ENCODE measurements around the gene ALDH1B1.
"Not testable (repeated sequence)": the region's sequence is repeated elsewhere in the genome, so short reads cannot be mapped to it uniquely, and the experiment has no call there.

The ALDH1B1 gene

GRCh38 chr9:38387066-38387465 is 5.4 kb upstream of the ALDH1B1 start:
- no peak for DNase-seq (ENCODE audit: low spot score)

- DNase-seq (ENCODE audit: low spot score), result no peak
Observed at GRCh38 chr9:38387751-38388150, 4.8 kb upstream of the ALDH1B1 start.

- no peak for DNase-seq (ENCODE audit: low spot score)
Observed at GRCh38 chr9:38388283-38389223, 3.9 kb upstream of the ALDH1B1 start.

GRCh38 chr9:38389313-38389712 is 3.2 kb upstream of the ALDH1B1 start:
- DNase-seq (ENCODE audit: low spot score), result no peak

- DNase-seq (ENCODE audit: low spot score), result no peak
Observed at GRCh38 chr9:38390442-38390841, 2.1 kb upstream of the ALDH1B1 start.

GRCh38 chr9:38390851-38391250 is 1.7 kb upstream of the ALDH1B1 start:
- DNase-seq (ENCODE audit: low spot score), result peak; percentile 66

- DNase-seq (ENCODE audit: low spot score), result no peak
Observed at GRCh38 chr9:38391278-38392118, 1.0 kb upstream of the ALDH1B1 start.

GRCh38 chr9:38393128-38393796 is 760 bp downstream of the ALDH1B1 start:
- DNase-seq (ENCODE audit: low spot score), result no peak

GRCh38 chr9:38394416-38394815 is 1.9 kb downstream of the ALDH1B1 start:
- no peak for DNase-seq (ENCODE audit: low spot score)

- DNase-seq (ENCODE audit: low spot score), result no peak
Observed at GRCh38 chr9:38395653-38396370, 3.3 kb downstream of the ALDH1B1 start.

GRCh38 chr9:38396371-38396671 is 3.8 kb downstream of the ALDH1B1 start:
- no peak for DNase-seq (ENCODE audit: low spot score)

GRCh38 chr9:38399191-38399590 is 6.7 kb downstream of the ALDH1B1 start:
- not testable (repeated sequence) for DNase-seq (ENCODE audit: low spot score)

- DNase-seq (ENCODE audit: low spot score), result no peak
Observed at GRCh38 chr9:38401994-38402393, 9.5 kb downstream of the ALDH1B1 start.

GRCh38 chr9:38404314-38404713 is 11.8 kb downstream of the ALDH1B1 start:
- DNase-seq (ENCODE audit: low spot score), result no peak

GRCh38 chr9:38405785-38406184 is 13.3 kb downstream of the ALDH1B1 start:
- DNase-seq (ENCODE audit: low spot score), result peak; percentile 62

GRCh38 chr9:38406476-38407186 is 14.1 kb downstream of the ALDH1B1 start:
- DNase-seq (ENCODE audit: low spot score), result peak; percentile 55

GRCh38 chr9:38408719-38409118 is 16.2 kb downstream of the ALDH1B1 start:
- DNase-seq (ENCODE audit: low spot score), result no peak

GRCh38 chr9:38412751-38413150 is 20.2 kb downstream of the ALDH1B1 start:
- no peak for DNase-seq (ENCODE audit: low spot score)

- no peak for DNase-seq (ENCODE audit: low spot score)
Observed at GRCh38 chr9:38413283-38413682, 20.8 kb downstream of the ALDH1B1 start.

- no peak for DNase-seq (ENCODE audit: low spot score)
Observed at GRCh38 chr9:38414040-38414723, 21.7 kb downstream of the ALDH1B1 start.

GRCh38 chr9:38415856-38416255 is 23.4 kb downstream of the ALDH1B1 start:
- no peak for DNase-seq (ENCODE audit: low spot score)
